DLD1 (cell line): ENCODE measurements around the gene CEP295NL.
"Not testable (repeated sequence)": the region's sequence is repeated elsewhere in the genome, so short reads cannot be mapped to it uniquely, and the experiment has no call there.

Experiments
- in situ Hi-C: cut with HindIII; loops from 2 replicates; pipeline ENCODE4 v1.10.0; 2017; ENCODE audit warnings: low sequenced_read_pairs

Gene CEP295NL, protein sequence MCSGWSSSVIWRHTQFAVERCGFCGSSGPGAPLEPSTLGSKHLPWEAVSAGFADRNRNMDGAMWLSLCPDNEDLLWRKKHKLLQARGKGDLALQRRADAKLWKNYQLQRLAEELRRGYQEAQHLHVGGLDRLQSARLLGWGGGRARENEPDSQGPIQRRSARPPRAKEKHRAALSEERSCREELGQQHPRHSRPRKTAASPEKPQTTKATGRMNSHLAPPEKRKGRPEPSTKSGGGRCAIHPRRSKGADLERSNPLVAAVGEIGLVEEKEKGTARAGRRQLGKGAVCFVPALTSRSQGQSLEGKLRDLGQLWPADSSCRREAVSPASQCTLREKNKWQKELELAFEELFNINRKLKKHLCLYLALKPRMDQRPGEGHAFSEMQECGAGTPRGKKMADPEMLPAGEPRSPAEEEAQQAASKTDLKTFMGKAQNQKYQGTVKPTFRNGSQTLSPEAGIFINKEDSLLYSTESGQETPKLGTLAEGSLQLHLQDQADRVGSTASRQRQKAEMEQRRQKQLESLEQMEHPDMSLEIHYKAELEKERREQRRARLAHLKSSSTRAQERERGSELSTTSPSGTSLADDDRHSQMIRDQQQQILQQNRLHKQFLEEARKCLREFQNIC

GRCh38 chr17:78903101-78903779, at the start of gene CEP295NL:
Gene CEP295NL, minus strand, starts transcription at chr17:78903201. Its CDS starts 1,373 bp downstream, at chr17:78901828.
- in situ Hi-C loops = no loop called here

GRCh38 chr17:78952706-78953105, 49.7 kb upstream of the CEP295NL start:
- in situ Hi-C loops = no loop called here

- in situ Hi-C loops = no loop called here
Measured at GRCh38 chr17:78951967-78952551, 49.1 kb upstream of the CEP295NL start.

DNA sequence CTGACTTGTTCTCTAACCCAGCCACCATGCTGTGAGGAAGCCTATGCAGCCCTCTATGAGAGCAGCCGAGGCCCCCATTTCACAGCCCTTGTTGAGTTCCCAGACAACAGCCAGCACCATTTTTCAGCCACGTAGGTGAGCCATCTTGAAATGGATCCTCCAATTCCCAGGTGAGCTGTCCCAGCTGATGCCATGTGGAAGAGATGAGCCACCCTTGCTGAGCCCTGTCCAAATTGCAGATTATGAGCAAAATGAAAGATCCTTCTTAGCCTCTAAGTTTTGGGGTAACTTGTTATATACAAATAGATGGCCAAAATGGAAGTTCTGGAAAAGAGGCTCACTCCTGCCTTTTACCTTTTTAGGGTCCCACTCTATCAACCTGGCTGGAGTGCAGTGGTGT, 47.9 kb upstream of the CEP295NL start:
- in situ Hi-C loops = no loop called here

GRCh38 chr17:78947235-78948149, 44.5 kb upstream of the CEP295NL start:
- in situ Hi-C loops = no loop called here

DNA sequence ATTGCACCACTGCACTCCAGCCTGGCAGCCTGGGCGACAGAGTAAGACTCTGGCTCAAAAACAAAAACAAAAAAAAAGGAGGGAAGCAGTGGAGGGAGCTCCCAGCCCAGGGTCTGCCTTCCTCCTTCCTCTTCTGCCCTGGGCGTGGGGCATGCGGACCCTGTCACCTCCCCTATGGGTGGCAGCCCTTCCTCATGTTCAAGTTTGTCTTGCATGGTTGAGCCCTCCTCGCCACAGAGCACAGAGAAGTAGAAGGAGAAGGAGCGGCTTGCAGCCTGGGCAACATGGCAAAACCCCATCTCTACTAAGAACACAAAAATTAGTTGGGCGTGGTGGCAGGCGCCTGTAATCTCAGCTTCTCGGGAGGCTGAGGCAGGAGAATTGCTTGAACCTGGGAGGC, 43.6 kb upstream of the CEP295NL start:
- in situ Hi-C loops = no loop called here

DNA sequence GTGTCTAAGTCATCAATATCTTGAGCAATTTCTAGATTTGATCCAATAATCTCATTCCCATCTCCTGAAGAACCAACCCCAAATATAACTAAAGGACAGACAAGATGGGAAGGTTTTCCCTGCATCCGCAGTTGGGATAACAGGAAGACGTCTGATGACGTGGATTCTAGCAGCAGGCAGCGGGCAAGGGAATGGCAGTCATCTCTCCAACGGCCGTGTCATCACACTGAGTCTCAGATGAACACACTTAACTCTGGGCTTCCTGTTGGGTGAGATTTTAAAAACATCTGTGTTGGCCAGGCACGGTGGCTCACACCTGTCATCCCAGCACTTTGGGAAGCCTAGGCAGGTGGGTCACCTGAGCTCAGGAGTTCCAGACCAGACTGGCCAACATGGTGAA, 43.1 kb upstream of the CEP295NL start:
- in situ Hi-C loops = no loop called here

DNA sequence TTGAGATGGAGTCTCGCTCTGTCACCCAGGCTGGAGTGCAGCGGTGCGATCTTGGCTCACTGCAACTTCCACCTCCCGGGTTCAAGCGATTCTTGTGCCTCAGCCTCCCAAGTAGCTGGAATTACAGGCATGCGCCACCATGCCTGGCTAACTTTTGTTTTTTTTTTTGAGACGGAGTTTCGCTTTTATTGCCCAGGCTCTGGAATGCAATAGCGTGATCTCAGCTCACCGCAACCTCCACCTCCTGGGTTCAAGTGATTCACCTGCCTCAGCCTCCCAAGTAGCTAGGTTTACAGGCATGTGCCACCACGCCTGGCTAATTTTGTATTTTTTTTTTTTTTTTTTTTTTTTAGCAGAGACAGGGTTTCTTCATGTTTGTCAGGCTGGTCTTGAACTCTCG, 42.5 kb upstream of the CEP295NL start:
- in situ Hi-C loops = not testable (repeated sequence)

DNA sequence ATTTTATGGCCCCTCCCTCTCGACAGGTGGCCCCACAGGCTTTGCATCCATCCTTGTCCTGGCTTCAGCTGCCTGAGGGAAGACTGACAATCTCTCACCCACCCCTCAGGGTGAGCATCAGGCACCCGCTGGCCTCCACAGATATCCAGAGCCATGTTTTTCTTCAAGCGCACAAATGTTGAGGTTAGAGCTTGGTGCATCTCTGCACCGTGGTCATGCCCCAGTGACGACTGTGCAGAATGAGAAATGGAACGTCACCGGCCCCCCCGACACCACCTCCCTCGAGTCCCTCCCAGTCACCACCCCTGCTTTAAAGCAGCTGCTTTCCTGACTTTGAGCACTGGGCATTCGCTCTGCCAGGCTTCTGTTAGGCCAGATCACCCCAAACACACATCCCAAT, 42.0 kb upstream of the CEP295NL start:
- in situ Hi-C loops = no loop called here

DNA sequence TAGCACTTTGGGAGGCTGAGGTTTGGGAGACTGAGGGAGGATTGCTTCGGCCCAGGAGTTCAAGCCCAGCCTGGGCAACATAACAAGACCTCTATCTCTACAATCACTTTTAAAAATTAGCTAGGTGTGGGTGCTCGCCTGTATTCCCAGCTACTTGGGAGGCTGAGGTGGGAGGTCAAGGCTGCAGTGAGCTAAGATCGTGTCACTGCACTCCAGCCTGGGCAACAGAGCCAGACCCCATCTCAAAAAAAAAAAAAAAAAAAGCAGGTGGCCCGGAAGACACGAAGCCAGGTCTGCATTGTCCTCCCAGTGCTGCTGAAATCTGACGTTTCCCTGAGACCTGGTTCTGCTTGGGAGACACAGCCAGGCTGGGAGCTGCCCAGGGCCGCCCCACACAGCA, 41.0 kb upstream of the CEP295NL start:
- in situ Hi-C loops = no loop called here

GRCh38 chr17:78940708-78941107, 37.7 kb upstream of the CEP295NL start:
- in situ Hi-C loops = no loop called here

- in situ Hi-C loops = no loop called here
Measured at GRCh38 chr17:78940258-78940657, 37.3 kb upstream of the CEP295NL start.

GRCh38 chr17:78939615-78940014, 36.6 kb upstream of the CEP295NL start:
- in situ Hi-C loops = no loop called here

GRCh38 chr17:78937561-78937960, 34.6 kb upstream of the CEP295NL start:
- in situ Hi-C loops = no loop called here

GRCh38 chr17:78935419-78936323, 32.7 kb upstream of the CEP295NL start:
- in situ Hi-C loops = no loop called here

DNA sequence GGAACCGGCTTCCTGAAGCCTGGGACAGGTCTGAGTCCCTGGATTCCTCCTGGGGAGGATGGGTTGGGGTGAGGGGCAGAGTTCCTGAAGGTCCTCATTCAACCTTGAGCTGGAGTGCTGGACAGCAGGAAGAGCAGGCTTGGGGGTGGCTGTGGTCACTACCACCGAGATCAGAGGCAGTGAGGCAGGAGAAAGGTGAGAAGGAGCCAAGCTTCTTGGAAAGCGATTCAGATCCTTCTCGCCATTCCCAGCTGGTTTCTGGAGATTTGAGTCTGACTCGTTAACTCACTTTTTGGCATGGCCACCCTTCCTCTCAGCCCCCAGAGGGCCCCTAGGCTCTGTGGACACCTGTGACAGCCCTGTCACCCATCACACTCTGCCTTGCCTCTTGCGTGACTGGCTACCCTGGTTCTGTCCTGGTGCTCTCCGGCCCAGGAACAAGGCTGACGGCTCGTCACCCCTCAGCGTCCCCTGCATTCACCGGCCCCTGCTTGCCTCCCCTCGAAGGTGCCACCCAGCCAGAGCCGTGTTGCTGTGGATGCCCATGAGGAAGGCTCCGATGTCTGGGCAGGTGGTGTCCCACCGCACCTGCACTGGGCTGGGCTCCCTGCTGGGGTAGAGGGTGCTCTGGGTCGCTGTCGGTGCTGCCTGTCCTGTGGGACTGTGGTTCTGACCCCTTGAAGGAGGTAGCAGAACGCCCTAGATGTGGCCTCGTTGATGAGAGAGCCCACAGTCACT, 31.8 kb upstream of the CEP295NL start:
- in situ Hi-C loops = no loop called here

DNA sequence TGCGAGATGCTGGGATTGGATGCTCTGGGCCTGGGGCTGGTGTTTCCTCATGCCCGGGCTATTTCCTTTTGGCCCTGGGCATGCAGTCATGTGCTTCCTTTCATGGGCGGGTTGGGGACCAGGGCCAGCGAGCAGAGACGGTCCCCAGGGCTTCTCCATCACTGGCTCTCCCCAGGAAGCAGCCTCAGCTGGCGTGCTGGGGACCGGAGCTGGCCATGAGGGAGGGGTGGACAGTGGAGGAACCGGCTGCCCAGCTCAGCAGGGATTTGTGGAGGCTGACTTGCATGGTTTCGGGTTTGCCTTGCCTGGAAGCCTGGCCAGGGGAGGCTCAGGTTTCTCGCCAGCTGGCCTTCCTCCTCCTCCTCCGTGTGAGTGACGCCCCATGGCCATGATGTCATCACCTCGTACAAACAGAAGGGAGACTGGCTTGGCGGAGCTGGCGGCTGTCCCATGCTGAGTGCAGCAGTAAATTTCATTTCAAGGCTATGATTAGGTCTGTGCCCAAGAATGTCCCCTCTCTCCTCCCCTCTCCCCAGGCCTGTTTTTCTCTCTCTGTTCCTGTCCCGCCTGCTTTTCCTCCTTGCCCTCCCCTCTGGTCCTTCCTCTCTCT, 31.1 kb upstream of the CEP295NL start:
- in situ Hi-C loops = no loop called here
